ENCODE data around the gene SLC35G2. TPM values are rescaled to one million over a fixed set of nuclear protein-coding genes. Genes with fewer than 3 reads are reported as not detected.

Gene SLC35G2
- total RNA-seq, 1 donor from 2014 or later: 2.3 TPM

Other genes starting within 250 kb of the SLC35G2 start
- 22.3 TPM for gene STAG1, start 66.7 kb upstream of the SLC35G2 start, total RNA-seq
- gene NCK1, start 43.1 kb downstream of the SLC35G2 start, total RNA-seq: 22.4 TPM
- 0.12 TPM for gene IL20RB, start 138.9 kb downstream of the SLC35G2 start, total RNA-seq

All from left ventricle myocardium superior (tissue), 1 donor.